Left ventricle myocardium inferior (tissue), 1 donor: ENCODE data around the gene S100A14. TPM values are rescaled to one million over a fixed set of nuclear protein-coding genes. Genes with fewer than 3 reads are reported as not detected.

Source experiments
- DNase-seq: peaks from one replicate; pipeline ENCODE4 v3.0.0-alpha.2; 2020
- H3K27ac ChIP-seq: fragments of 200-600 bp; replicated peaks from 2 replicates; pipeline ENCODE4 v1.8.0; 2021
- H3K27me3 ChIP-seq: fragments of 200-600 bp; 2 replicates; pipeline ENCODE4 v1.8.0; 2021; ENCODE audit warnings: low read depth
- H3K36me3 ChIP-seq: fragments of 200-600 bp; 2 replicates; pipeline ENCODE4 v1.8.0; 2021
- H3K4me1 ChIP-seq: fragments of 200-600 bp; 2 replicates; pipeline ENCODE4 v1.8.0; 2021
- H3K4me3 ChIP-seq: fragments of 200-600 bp; 2 replicates; pipeline ENCODE4 v1.8.0; 2021; ENCODE audit warnings: mild to moderate bottlenecking, moderate library complexity
- H3K9me3 ChIP-seq: fragments of 200-600 bp; replicated peaks from 2 replicates; pipeline ENCODE4 v1.8.0; 2021
- CTCF ChIP-seq: fragments of 200-600 bp; IDR thresholded peaks from 2 replicates; pipeline ENCODE4 v1.8.0; 2021; ENCODE audit warnings: antibody characterized with exemption, mild to moderate bottlenecking, borderline replicate concordance
- intact Hi-C: fragments of 100-400 bp; cut with micrococcal nuclease; formaldehyde crosslinking; loops from one replicate; pipeline ENCODE4 v1.11.0; 2022
- total RNA-seq: library from RNA; stranded (reverse); fragmentation: NEBNext Ultra II Directional; extraction: Animal tissue kit (Norgen Biotek cat#: 25700); gene quantifications from one replicate; pipeline ENCODE4 v1.2.1, GENCODE V29; 2021
- donor health status: DM: no; HTN: yes; CAD: no; lungs with severe emphysema.

Gene S100A14
- total RNA-seq, 1 donor from 2014 or later: 6.5 TPM

DNA sequence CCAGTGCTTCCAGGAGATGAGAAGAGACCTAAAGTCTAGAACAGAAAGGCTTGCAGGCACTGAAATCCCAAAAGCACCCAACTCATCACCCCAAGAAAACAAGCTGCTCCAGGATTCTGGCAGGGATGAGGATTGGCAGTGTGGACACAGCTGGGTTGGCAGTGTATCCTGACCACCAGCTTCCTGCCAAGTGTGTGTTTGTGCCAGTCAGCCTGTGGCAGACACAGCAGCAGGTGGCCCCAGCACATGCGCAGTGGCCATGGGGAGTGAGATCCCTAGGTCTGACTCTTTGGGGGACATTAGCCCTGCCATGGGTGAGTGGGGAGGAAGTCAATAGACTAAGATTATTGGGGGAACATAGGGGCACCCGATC lies 33.7 kb upstream of the S100A14 start:
- Histone ChIP-seq H3K36me3 (peaks cover 22% of the 10 kb centered on the region), H3K27me3 (no peaks in the 10 kb centered on the region), H3K27ac (peak overlapping the region; percentile 38), H3K4me3 (no peak overlapping the region), H3K4me1 (peaks cover 29% of the 10 kb centered on the region), H3K9me3 (no peaks in the 10 kb centered on the region)
- TF ChIP-seq CTCF: no peak
- peak; percentile 59 for DNase-seq
- intact Hi-C loops: no loop called here

- no peak for TF ChIP-seq CTCF
- no peaks in the 10 kb centered on the region for H3K9me3 ChIP-seq
- peaks cover 34% of the 10 kb centered on the region for H3K4me1 ChIP-seq
- intact Hi-C loops: no loop called here
- H3K27me3 ChIP-seq: no peaks in the 10 kb centered on the region
- peak overlapping the region; percentile 38 for H3K27ac ChIP-seq
- peaks cover 27% of the 10 kb centered on the region for H3K36me3 ChIP-seq
- no peak for DNase-seq
- H3K4me3 ChIP-seq: no peak overlapping the region
Measured at GRCh38 chr1:153649137-153649862, 33.2 kb upstream of the S100A14 start.

GRCh38 chr1:153648000-153648643 lies 32.0 kb upstream of the S100A14 start:
- Histone ChIP-seq H3K27ac (peak overlapping the region; percentile 48), H3K4me1 (peaks cover 46% of the 10 kb centered on the region), H3K4me3 (no peak overlapping the region), H3K36me3 (peaks cover 39% of the 10 kb centered on the region), H3K9me3 (no peaks in the 10 kb centered on the region), H3K27me3 (no peaks in the 10 kb centered on the region)
- intact Hi-C loops: no loop called here
- no peak for DNase-seq
- TF ChIP-seq CTCF: no peak

DNA sequence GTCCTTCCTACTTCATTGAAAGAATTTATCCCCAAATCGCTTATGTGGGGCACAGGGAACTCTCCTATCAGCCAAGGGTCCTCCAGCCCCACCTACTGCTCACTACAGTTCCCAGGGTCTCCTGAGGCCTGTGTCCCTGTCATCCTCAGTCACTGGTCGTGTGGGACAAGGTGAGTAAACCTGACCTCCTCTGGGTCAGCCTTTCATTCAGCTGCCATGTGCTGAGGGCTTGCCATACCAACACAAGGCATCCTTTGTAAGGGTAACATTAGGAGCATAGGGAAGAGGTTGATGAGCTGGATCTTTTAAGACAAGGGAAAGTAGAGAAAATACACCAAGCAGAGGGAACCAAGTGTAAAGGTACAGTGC lies 31.2 kb upstream of the S100A14 start:
- peaks cover 47% of the 10 kb centered on the region for H3K36me3 ChIP-seq

GRCh38 chr1:153646672-153647345 lies 30.7 kb upstream of the S100A14 start:
- H3K36me3 ChIP-seq: peaks cover 52% of the 10 kb centered on the region
- H3K9me3 ChIP-seq: no peaks in the 10 kb centered on the region
- no peak for TF ChIP-seq CTCF
- peak overlapping the region; percentile 48 for H3K27ac ChIP-seq
- H3K4me1 ChIP-seq: peaks cover 59% of the 10 kb centered on the region
- H3K4me3 ChIP-seq: no peak overlapping the region
- no peaks in the 10 kb centered on the region for H3K27me3 ChIP-seq
- intact Hi-C loops: no loop called here
- no peak for DNase-seq

More for the DNA sequence above, 31.2 kb upstream of the S100A14 start:
- Histone ChIP-seq H3K4me1 (peaks cover 54% of the 10 kb centered on the region), H3K4me3 (no peak overlapping the region), H3K9me3 (no peaks in the 10 kb centered on the region), H3K27ac (peak overlapping the region; percentile 48), H3K27me3 (no peaks in the 10 kb centered on the region)
- TF ChIP-seq CTCF: no peak
- no peak for DNase-seq
- intact Hi-C loops: no loop called here
